ENCODE measurements around the gene MID1.

Gene MID1

DNA sequence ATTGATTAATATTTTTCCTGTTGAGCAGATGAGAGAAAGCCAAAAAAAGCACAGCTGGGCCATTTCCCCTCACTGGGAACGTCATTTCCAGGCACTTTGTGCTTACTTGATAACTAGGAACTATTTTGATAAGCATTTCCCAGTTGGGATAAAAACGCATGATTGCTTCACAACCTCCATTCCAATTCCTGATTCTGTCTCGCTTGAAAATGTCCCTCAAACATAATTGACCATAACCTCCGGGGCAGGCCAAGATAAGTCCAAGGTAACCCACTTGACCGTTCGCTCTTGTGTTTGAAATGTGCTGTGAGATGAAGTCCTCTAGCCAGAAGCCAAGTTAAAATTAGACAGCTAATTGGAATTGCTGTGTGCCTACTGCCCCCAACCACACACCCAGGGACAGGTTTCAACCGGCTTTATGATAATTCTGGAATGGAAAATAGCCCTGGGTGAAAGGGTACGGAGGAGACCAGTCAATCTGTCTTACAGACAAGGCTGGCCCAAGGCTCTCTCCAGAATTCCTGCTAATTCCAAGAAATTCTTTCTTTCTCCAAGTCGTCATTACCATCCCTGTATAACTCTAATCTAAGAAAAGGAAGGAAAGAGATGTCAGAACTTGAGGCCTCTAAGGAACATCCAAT is 137.1 kb downstream of the MID1 start:
- DNase-seq = no peak

DNA sequence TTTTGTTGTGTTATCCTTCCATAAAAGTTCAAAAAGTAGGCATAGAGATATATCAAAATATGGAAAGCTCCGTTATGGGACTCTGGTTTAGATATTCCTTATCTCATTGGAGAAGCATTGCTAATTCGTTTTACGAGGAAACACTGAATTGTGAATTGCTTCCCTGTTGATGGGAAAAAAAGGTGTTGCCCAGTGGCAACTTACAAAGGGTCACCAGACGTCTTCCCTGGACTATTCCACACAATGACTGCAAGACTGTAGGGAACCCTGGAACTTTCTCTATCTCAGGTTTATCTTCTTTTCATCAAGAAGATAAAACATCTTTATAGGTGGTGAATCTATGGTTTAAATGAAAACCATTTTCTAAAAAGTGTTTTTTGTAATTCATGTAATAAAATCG is 137.7 kb downstream of the MID1 start:
- no peak for DNase-seq

DNA sequence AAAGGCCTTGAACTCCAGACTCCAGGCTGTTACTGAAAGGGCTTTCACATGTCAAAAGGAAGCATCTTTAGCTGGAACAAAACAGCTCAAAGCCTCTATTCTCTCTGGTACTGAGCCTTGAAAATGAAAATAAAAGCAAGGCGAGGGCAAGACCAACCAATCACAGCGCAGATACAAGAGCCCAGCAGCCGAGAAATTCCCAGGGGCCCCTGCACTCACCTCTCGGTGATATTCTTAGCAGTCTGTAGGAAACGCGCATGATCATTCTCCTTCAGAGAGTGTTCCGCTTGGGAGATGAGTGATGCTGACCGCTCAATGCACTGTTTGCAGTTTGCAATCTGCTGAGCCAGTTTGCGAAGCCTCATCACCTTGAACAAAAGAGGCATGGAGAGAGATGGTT is 138.1 kb downstream of the MID1 start:
- no peak for DNase-seq

DNA sequence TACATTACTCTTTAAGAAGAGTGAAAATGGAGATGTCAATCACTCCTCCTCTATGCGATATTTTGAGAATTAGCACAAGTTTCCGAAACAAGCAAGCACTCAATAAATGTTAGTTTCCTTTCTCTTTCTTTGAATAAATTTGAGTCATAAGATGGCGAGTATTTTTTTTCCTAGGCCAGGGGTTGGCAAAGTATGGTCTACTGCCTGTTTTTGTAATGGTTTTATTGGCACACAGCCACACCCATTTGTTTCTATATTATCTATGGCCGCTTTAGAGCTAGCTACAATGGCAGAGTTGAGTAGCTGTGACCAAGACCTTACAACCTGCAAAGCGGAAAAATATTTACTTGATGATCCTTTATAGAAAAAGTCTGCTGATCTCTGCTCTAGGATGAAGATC is 139.5 kb downstream of the MID1 start:
- no peak for DNase-seq

DNA sequence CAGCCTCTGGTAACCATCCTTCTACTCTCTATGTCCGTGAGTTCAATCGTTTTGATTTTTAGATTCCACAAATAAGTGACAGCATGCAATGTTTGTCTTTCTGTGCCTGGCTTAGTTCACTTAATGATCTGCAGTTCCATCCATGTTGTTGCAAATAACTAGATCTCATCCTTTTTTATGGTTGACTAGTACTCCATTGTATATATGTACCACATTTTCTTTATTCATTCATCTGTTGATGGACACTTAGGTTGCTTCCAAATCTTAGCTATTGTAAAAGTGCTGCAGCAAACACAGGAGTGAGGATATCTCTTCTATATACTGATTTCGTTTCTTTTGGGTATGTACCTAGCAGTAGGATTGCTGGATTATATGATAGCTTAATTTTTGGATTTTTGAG is 140.9 kb downstream of the MID1 start:
- DNase-seq = no peak

DNA sequence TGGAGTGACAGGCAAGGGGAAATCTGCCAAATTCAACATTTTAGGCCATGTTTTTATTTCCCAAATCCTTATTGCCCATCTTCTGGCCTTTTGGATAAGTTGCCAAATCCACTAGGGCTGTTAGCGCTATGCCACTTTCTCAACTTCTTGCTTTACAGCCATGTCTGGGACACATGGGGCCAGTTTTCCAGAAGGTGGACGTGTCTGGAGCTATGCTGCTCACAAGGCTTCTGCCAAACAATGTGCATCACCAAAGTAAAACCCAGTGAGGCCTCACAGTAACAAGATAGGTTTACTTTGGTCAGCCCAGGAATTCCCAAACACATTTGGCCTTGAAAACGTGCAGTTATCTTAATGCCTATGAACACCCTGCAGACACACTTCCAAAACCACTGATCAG is 142.9 kb downstream of the MID1 start:
- DNase-seq = no peak

DNA sequence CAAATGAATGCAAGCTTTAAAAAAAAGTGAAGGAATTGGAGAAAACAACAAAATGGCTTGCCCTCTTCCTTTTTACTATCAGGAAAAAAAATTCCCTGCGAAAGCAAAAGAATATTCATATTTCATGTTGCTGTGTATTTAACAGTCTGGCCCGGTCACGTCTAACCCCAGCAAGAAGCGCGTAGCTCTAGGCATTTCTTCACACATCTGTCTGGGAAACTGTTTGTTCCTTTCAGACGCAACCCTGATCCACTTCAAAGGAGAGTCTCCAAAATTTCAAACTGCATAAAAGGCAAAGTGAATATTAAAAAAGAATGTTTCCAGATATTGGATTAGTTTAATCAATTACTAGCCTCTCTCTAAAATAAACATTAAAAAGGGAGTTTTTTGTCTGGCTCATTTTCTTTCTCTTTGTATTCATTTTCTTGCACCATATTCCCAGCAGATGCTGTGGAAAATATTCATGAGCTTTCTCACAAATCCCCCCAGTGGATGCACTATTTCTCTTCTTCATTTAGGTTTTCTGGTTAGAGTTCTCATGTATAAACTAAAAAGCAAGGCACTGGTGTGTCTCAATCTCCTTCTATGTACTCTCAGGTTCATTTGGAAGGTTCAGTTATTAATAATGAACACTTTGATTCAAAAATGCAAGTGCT is 145.3 kb downstream of the MID1 start:
- no peak for DNase-seq

DNA sequence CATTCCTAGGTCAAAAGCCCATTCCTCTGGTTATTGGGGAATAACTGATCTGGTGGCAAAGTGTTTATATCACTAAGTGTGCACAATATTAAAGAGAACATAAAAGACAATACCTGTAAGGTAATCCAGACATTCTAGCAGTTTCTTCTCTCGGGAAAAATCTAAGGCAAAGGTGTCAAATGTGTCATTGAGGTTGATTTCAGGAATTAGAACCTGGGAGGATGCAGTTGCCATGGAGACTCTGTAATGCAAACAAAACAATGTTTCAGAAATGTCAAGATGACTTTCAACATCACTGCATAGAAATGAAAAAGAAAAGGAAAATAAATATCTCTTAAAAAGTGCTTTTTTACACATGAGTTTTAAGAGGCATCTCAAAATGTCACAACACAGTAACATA is 145.9 kb downstream of the MID1 start:
- no peak for DNase-seq

DNA sequence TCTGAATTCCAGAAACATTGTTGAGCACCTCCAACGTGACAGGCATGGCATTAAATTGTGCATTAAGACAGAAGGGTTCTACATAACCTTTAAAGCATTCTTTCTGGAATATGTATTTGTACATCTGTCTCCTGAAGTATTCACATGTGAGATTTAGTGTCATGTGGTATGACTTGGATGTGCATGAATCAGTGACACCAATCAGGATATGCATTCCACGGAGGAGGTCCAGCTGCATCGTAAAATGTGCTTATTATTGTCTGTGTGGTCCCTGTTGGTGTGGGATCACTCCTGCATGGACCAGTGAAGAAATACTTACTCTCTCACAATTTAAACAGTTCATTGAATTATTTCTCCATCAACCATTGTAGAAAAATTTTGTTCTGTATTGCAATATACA is 149.0 kb downstream of the MID1 start:
- DNase-seq = no peak

DNA sequence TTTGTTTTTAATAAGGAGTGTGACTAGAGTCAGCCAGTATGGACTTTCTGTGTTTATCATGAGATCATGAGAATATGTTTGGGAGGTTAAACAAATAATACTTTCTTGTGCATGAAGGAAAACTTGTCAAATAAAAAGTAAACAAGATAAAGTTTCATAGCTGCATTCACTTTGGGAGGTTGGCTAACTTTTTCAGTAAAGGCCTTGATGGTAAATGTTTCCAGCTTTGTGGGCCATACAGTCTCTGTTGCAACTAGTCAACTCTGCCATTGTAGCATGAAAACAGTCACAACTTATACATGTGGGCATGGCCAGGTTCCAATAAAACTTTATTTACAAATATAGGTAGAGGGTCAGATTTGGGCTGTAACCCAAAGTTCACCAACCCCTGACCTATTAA is 150.4 kb downstream of the MID1 start:
- no peak for DNase-seq

DNA sequence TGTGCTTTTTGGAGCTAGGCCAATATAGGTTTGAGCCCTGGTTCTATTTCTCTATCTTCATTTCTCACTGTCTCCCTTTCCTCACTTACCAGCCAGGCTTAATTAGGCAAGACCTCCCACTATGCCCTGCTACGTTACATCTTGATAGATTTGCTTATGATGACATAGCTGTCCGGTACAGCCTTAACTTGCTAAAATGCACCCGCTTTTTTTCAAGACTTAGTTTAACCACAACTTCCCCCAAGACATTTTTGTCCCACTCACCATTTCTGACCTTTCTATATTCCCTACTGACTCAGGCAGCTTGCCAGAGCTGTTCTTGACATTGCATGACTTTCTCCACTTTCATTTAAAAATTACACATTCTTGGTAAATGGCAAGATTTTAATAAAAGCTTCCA is 152.6 kb downstream of the MID1 start:
- DNase-seq = no peak

DNA sequence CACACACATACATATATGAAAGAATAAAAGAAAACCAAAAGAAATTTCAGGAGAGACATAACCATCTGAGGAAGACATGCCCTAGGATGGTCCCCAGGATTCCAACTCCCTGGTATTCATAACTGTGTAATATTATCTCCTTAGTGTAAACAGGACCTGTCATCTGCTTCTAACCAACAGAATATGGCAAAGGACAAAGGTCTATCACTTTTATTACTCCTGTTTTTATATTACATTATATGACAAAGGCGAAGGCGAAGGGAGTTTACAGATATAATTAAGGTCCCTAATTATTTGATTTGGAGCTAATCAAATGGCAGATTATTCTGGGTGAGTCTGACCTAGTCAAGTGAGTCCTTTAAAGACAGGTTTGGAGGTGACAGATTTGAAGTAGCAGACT is 155.1 kb downstream of the MID1 start:
- no peak for DNase-seq

DNA sequence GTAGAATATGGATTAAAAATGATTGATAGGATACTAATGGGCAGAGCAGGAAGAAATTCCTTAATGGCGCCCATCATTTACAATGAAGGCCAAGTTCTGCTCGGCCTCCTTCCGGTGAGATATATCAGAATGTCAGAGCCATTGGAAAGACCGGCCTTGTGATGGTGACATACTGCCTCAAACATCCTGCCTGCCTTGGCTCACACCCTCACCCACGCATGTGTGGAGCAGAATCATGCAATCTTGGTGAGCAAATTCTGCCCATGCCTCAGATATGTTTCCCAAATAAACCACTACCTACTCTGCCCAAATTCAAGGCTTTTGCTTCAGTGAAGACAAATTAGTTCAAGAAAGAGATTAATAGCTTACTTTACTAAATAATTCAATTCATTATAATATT is 163.3 kb downstream of the MID1 start:
- no peak for DNase-seq

DNA sequence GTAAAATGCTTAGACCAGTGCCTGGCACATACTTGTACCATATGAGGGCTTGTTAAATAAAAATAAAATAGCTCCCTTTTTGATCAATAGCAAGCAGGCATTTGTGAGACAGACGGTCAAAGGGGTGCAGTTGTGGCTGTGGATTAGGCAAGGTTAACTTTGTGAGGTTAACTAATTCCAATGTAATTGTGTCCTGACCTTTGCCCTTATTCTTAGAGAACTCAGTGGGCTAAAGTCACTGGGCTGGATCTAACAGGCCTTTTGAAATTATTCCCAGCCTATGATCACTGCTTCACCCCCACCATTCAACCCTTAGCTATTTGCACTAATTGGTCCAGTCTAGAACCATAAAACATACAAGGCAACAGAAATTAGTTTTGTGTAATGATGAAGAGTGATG is 166.4 kb downstream of the MID1 start:
- DNase-seq = no peak

DNA sequence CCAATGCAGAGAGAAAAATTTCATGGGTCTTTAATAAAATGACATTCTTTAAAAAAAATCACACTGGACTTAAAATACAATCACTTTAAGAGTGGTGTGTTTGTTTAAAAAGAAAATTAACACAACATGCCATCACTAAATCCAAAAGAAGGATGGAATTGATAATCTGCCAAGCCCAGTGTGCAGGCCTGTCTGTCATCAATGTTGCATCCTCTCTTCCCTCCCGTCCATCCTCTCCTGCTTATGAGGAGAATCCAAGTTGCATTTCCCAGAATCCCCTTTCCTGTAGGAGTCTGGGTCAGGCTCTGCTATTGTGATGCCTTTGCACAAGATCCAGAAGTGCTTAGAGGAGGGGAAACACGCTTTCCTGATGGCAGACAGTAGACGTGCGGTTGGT is 169.4 kb downstream of the MID1 start:
- no peak for DNase-seq

DNA sequence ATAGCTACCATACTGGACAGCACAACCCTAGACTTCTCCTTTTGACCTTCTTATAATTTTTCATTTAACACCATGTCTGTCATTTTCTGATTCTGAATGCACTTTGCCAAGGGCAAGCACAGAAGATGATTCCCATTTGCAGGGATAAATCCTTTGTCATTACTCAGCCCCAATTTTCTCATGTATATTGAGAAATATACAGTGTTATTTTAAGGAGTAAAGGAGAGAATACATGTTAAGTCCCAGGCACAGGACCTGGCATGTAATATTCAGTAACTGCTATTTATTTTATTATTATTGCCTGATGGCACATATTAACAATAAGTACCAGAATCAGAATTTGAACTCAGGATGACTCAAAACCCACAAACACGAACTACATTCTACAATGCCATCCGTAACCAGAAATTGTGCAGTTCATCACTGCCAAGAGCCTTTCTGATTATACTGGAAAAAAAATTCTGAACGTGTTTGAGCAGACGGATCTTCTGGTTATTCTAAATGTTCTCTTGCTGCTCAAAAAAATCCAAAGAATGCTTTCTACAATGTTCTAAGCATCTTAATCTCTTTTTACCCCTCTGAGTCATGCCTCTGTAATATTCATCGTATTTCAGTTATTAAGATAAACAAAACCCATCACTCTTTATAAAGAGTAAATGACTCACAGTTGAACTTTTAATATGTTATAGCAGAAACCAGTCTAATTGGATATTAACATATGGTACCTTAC is 170.0 kb downstream of the MID1 start:
- no peak for DNase-seq

DNA sequence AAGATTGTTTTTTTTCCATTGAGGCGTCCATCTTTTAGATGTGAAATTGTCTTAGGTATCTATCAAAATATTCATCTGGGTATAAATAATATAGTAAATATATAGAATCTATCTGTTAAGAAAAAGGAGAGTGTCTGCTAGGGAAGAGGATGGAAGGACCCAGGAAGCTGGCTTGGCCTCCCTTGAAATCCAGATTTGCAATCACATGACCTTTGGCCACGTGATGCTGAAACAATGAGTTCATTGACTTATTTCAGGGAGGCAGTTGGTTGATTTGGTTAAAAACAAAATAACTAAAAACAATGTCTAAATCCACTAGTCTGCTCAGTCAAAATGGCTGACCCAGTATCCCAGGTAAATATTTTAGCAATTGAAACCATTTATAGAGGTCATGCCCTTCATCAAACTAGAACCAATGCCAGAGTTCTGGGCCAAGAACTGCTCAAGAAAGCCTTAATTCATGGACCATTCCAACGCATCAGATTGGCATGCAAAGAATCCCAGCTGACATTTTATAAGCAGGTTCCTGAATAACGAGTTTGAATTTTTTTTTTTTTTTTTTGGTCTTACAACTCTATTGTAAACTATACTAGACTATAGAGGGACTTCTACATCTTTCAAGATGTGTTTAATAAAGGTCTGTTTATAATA is 172.7 kb downstream of the MID1 start:
- DNase-seq = no peak

DNA sequence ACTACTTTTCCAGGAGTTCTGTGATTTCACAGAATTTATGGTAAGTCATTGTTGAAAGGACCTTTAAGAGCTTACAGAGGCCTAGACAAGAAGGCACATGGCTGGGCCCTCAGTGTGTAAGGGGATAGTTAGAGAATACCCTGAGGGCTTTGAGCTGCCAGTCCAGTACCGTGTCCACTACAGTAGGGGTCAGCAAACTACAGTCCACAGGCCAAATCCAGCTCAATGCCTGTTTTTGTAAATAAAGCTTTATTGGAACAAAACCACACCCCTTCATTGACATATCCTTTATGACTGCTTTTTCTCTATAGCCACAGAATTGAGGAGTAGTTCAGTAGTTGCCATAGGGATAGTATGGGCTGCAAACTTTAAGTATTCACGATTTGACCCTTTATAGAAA is 176.2 kb downstream of the MID1 start:
- DNase-seq = no peak

DNA sequence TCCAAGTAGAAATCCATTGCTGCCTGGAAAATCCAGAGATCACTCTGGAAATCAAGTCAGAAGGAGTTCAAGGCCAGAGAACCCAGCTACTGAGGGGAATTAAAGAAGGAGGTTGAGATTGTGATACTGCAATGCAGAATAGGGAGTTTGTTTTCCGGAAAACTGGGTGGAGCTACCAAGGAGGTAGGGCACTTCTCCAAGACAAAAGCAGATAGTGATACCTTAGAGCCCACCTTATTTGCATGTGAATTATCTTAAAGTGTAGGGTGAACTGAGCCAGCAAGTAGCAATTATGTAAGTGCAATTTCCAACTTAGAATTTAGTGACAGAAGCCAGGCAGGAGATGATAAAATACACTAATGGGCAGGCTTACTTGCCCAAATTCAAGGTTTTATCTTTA is 178.9 kb downstream of the MID1 start:
- no peak for DNase-seq

DNA sequence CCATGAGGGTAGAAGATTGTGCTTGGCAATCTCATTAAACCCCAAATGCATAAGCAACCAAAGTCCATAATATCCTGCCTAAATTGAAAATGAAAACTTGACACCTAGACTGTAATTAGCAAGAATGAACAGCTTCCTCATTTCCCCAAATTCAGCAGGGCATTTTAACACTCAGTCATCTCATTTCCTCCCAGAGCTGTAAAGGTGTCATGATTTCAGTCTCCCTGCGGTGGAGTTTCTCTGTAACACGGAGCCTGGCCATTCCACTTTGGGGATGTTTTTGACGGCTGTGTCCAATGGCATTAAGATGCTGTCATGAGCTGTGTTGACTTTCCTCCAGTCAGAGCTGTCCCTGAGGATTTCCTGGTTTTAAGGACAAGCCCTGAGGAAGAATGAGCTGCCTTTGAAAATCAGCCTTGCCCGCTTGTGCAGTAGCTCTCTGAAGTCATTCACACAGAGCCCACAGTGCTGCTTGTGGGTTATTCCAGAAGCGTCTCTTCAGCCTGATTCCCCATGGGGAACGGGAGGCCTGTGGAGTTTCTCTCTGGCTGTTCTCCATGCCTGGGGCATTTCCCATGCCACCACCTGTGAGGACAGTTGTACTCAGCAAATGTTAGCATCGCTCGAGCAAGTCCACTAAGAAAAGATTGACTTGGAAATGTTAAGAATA is 187.0 kb downstream of the MID1 start:
- DNase-seq = no peak

DNA sequence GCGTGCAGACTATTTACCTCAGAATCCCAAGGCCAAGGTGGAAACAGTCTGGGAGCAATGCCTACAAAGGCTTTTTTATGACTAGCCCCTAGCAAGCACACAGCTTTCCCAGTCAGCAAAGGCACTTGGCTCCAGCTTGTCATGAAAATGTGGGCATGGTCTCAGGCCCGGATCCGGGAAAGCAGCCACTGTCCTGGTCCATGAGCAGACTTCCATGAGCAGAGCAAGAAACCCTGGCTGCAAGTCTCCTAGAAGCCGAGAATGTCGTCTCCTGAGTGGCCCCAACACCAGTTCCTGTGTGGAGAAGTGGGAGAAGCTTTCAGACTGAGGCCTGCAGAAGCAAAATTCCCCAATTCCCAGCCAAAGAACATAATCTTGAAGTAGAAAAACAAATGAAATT is 190.5 kb downstream of the MID1 start:
- DNase-seq = no peak

DNA sequence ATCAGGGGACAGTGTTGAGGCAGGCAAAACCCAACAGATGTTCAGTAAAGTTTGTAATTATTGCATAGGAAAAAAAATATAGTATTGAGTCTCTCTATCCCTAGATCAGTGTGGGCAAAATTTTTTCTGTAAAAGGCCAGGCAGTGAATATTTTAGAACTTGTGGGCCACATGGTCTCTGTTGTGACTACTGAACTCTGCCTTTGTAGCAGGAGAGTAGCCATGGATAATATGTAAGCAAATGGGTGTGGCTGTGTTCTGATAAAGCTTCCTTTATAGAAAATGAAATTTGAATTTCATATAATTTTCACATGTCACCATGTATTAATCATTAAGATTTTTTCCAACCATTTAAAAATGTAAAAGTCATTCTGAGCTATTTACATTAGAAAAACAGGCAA is 193.1 kb downstream of the MID1 start:
- DNase-seq = no peak

DNA sequence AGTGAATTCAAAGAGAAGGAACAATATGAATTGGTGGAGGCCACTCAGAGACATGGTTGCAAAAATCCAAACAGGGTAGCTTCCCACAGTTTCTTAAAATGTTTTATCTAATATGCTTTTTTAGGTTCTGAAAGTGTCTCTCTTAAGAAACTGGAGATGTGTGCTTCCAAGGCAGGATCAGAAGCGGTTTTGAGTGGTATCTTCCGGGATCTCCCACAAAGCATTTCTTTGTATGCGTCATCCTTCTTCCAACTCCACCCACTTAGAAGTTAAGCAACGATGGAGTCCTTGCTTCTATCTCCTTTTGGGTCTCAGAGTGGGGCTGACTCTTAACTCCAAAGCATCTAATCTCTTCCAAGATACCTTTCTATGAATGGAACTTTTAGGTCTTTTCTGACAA is 196.7 kb downstream of the MID1 start:
- DNase-seq = no peak

DNA sequence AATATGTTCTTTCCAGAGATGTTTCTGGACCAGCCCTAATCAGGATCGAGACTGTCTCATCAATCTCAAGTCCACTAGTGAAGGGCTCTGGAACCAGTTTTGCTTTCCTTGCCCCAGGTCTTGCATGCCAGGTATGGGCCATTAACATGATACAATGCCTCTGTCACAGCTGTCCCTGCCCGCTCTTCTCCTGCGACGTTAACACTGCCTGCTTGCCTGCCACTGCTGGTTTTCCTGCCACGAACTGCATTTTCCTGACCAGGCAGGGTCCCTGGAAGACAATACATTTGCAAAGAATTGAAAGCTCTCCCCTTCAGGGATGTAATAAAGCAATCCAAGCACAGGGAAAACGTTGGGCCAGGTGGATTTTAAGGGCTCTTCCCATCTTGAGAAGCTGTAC is 200.3 kb downstream of the MID1 start:
- no peak for DNase-seq

All from DMS153 (cell line).